Kidney (tissue), 14 donors: ENCODE results near the gene PMIS2. TPM values are rescaled to one million over a fixed set of nuclear protein-coding genes. Genes with fewer than 3 reads are reported as not detected.

Experiments used
- DNase-seq, 5 donors: peaks; one replicate each; pipeline ENCODE4 v3.0.0-alpha.2; 2013 to 2020
- FAIRE-seq: peaks from 2 replicates; lab custom pipeline; 2012; peaks lifted over from hg19 to GRCh38; lab: Jason Lieb, UNC
- H3K27ac ChIP-seq, 2 donors: one replicate each; pipeline ENCODE4 v1.7.0; 2013; ENCODE audit warnings: low read depth in 2 of 2, low read length in 2 of 2, inconsistent platforms in 1 of 2
- H3K27me3 ChIP-seq: one replicate; pipeline ENCODE4 v1.7.1; 2013; ENCODE audit warnings: low read length, inconsistent platforms; ENCODE audit not compliant: control insufficient read depth, insufficient read depth
- H3K36me3 ChIP-seq, 3 donors: one replicate each; pipeline versions ENCODE4 v1.7.0 to v1.7.1; 2013; ENCODE audit warnings: low read length in 3 of 3, control low read depth in 1 of 3, inconsistent platforms in 1 of 3; ENCODE audit not compliant: insufficient read depth in 3 of 3, control insufficient read depth in 2 of 3
- H3K4me1 ChIP-seq, 3 donors: one replicate each; pipeline versions ENCODE4 v1.7.0 to v1.7.1; 2013; ENCODE audit warnings: low read length in 3 of 3, inconsistent platforms in 1 of 3, low read depth in 1 of 3; ENCODE audit not compliant: control insufficient read depth in 2 of 3, insufficient read depth in 2 of 3
- H3K4me3 ChIP-seq, 3 donors: one replicate each; pipeline versions ENCODE4 v1.7.0 to v1.8.1; 2013; ENCODE audit warnings: low read length in 3 of 3, control low read depth in 1 of 3, inconsistent platforms in 1 of 3
- H3K9ac ChIP-seq, 3 donors: one replicate each; pipeline versions ENCODE4 v1.7.0 to v1.7.1; 2013; ENCODE audit warnings: low read length in 3 of 3, control low read depth in 1 of 3, inconsistent platforms in 1 of 3
- H3K9me3 ChIP-seq, 3 donors: one replicate each; pipeline versions ENCODE4 v1.7.0 to v1.7.1; 2013; ENCODE audit warnings: low read length in 3 of 3, control low read depth in 1 of 3, inconsistent platforms in 1 of 3; ENCODE audit not compliant: control insufficient read depth in 2 of 3, insufficient read depth in 1 of 3
- intact Hi-C: fragments of 100-400 bp; cut with DNase I; formaldehyde crosslinking; loops from one replicate; pipeline ENCODE4 v1.11.1; 2022
- polyA plus RNA-seq: library from polyadenylated mRNA; stranded (reverse); fragments of 350-450 nt; fragmentation: Illumina TruSeq; extraction: RNeasy Lipid Tissue Mini Kit (QIAGEN cat#74804); gene quantifications from one replicate; pipeline ENCODE4 v1.2.3, GENCODE V29; 2014; ENCODE audit warnings: low read depth, low replicate concordance; ENCODE audit not compliant: insufficient read depth
- total RNA-seq: library from RNA; stranded (reverse); fragmentation: NEBNext Ultra II Directional; extraction: Animal tissue kit (Norgen Biotek cat#: 25700); gene quantifications from one replicate; pipeline ENCODE4 v1.2.1, GENCODE V29; 2021
- TF ChIP-seq, protein P1 (sequence below): IDR thresholded peaks from 3 replicates; pipeline ENCODE4 v1.5.1; 2012; ENCODE audit warnings: mild to moderate bottlenecking, moderate library complexity, borderline replicate concordance; ENCODE audit not compliant: insufficient read depth; ENCODE audit errors: extremely low read depth
- donor health status: control.
- donor health status: control.
- donor health status: control.
- donor health status: control.
- donor health status: control.
- donor health status: DM: yes; HTN: yes; CAD: no.
- donor health status: Normal renal cell carcinoma (clear cell type).

The PMIS2 gene
- total and polyA plus RNA-seq, 2 donors from 2014 or later = not detected

GRCh38 chr19:35613574-35613973 lies 27.6 kb downstream of the PMIS2 start:
- Histone ChIP-seq H3K9ac (no peak overlapping the region), H3K4me1 (peaks cover 0 to 12% (median 10%) of the 10 kb centered on the region in 3 donors), H3K9me3 (no peaks in the 10 kb centered on the region), H3K27me3 (no peaks in the 10 kb centered on the region), H3K36me3 (peaks cover 0 to 2% (median 0%) of the 10 kb centered on the region in 3 donors), H3K4me3 (no peak overlapping the region), H3K27ac (no peak overlapping the region)
- no peak for FAIRE-seq
- no peak for DNase-seq
- intact Hi-C loops = no loop called here
- TF ChIP-seq, protein P1, sequence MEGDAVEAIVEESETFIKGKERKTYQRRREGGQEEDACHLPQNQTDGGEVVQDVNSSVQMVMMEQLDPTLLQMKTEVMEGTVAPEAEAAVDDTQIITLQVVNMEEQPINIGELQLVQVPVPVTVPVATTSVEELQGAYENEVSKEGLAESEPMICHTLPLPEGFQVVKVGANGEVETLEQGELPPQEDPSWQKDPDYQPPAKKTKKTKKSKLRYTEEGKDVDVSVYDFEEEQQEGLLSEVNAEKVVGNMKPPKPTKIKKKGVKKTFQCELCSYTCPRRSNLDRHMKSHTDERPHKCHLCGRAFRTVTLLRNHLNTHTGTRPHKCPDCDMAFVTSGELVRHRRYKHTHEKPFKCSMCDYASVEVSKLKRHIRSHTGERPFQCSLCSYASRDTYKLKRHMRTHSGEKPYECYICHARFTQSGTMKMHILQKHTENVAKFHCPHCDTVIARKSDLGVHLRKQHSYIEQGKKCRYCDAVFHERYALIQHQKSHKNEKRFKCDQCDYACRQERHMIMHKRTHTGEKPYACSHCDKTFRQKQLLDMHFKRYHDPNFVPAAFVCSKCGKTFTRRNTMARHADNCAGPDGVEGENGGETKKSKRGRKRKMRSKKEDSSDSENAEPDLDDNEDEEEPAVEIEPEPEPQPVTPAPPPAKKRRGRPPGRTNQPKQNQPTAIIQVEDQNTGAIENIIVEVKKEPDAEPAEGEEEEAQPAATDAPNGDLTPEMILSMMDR = no peak

DNA sequence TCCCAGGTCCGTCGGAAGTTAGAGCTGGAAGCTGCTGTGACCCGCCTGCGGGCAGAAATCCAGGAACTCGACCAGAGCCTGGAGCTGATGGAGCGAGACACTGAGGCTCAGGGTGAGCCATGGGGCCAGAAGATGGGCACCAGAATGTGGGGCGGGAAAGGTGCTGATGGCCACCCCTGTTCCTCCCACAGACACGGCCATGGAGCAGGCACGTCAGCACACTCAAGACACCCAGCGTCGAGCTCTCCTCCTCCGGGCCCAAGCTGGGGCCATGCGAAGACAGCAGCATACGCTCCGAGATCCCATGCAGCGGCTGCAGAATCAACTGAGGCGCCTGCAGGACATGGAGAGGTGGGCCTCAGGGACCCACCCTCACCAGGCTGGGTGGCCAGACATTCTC lies 29.1 kb downstream of the PMIS2 start:
- H3K4me1 ChIP-seq = peaks cover 0 to 12% (median 10%) of the 10 kb centered on the region in 3 donors
- no peak overlapping the region for H3K4me3 ChIP-seq
- FAIRE-seq (no peak), DNase-seq (no peak)
- H3K36me3 ChIP-seq = peaks cover 0 to 2% (median 0%) of the 10 kb centered on the region in 3 donors
- intact Hi-C loops = no loop called here
- H3K9ac ChIP-seq = no peak overlapping the region
- no peaks in the 10 kb centered on the region for H3K27me3 ChIP-seq
- no peak overlapping the region for H3K27ac ChIP-seq
- TF ChIP-seq, protein P1 = no peak
- H3K9me3 ChIP-seq = no peaks in the 10 kb centered on the region

- DNase-seq (no peak), FAIRE-seq (no peak)
- no peak overlapping the region for H3K27ac ChIP-seq
- no peaks in the 10 kb centered on the region for H3K27me3 ChIP-seq
- no peak overlapping the region for H3K4me3 ChIP-seq
- intact Hi-C loops = no loop called here
- no peaks in the 10 kb centered on the region for H3K4me1 ChIP-seq
- H3K9me3 ChIP-seq = no peaks in the 10 kb centered on the region
- no peak overlapping the region for H3K9ac ChIP-seq
- TF ChIP-seq, protein P1 = no peak
- H3K36me3 ChIP-seq = peaks cover 0 to 2% (median 0%) of the 10 kb centered on the region in 3 donors
Observed at GRCh38 chr19:35618857-35619256, 32.9 kb downstream of the PMIS2 start.

- H3K4me3 ChIP-seq = no peak overlapping the region
- H3K9me3 ChIP-seq = no peaks in the 10 kb centered on the region
- intact Hi-C loops = no loop called here
- no peaks in the 10 kb centered on the region for H3K27me3 ChIP-seq
- no peak overlapping the region for H3K9ac ChIP-seq
- H3K4me1 ChIP-seq = no peaks in the 10 kb centered on the region
- no peak for FAIRE-seq
- H3K36me3 ChIP-seq = peaks cover 0 to 2% (median 0%) of the 10 kb centered on the region in 3 donors
- DNase-seq = no peak
- TF ChIP-seq, protein P1 = no peak
- no peak overlapping the region for H3K27ac ChIP-seq
Observed at GRCh38 chr19:35619290-35619923, 33.4 kb downstream of the PMIS2 start.
